HG03457 (cell line): ENCODE data around the gene TMPO.
"Not testable (repeated sequence)": the region's sequence is repeated elsewhere in the genome, so short reads cannot be mapped to it uniquely, and the experiment has no call there.

Experiments
- ATAC-seq: cut with Tn5 transposase; IDR thresholded peaks from one replicate; pipeline ENCODE4 v1.9.1; 2021; ENCODE audit warnings: moderate number of reproducible peaks; ENCODE audit not compliant: unreplicated experiment

TMPO gene

DNA sequence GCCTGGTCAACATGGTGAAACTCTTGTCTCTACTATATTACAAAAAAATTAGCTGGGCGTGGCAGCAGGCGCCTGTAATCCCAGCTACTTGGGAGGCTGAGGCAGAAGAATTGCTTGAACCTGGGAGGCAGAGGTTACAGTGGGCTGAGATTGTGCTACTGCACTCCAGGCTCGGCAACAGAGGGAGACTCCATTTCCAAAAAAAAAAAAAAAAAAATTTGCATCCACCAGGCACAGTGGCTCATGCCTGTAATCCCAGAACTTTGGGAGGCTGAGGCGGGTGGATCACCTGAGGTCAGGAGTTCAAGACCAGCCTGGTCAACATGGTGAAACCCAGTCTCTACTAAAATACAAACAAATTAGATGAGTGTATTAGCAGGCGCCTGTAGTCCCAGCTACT, 3.6 kb upstream of the TMPO start:
- not testable (repeated sequence) for ATAC-seq

DNA sequence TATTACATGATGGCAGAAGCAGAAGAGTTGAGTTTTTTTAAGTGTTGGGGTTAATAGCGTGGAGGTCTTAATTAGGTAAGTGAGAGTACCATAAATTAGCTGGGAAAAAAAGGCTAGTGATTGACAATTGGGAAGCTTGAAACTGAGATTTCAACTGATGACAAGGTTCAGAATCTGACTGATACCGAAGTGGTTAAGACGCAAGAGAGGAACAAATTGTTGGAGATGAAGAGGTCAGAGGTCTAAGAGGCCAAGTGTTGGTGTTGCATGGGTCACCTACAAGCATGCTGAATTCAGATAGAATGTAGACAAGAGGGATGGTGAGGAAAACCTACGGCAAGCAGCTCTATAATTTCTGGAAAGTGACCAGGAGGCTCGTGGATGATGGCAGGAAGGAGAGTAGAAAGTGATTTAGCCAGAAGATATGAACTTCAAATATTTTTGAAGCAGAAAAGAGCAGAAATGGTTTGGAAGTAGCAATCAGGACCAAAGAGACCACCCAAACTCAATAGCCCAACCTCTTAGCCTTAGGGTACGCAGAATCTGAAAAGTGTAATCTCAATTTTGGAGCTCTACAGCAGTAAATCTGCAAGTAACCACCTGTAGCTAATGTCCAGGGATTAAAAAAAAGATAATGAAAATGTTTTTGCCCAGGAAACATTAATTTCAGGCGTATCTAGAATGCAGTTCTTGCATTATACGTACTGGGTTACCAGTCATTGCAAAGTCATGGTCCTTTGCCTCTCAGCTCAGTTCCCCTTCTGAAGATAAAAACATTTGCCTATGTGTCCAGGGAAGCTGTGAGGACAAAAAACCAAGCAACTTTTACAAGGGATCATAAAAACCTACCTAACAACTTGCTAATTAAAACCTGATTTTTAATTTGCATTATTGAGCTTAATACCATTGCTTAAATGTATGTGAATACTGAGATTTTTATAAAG, 1.7 kb upstream of the TMPO start:
- no peak for ATAC-seq

GRCh38 chr12:98514982-98515286, 456 bp upstream of the TMPO start:
- no peak for ATAC-seq

- peak; percentile 52 for ATAC-seq
These were observed 902 bp downstream of the TMPO start for GRCh38 chr12:98516111-98516873.

GRCh38 chr12:98519257-98519907, 4.0 kb downstream of the TMPO start:
- ATAC-seq = no peak

GRCh38 chr12:98530068-98530467, 14.7 kb downstream of the TMPO start:
- no peak for ATAC-seq

GRCh38 chr12:98532687-98533304, 17.4 kb downstream of the TMPO start:
- no peak for ATAC-seq

DNA sequence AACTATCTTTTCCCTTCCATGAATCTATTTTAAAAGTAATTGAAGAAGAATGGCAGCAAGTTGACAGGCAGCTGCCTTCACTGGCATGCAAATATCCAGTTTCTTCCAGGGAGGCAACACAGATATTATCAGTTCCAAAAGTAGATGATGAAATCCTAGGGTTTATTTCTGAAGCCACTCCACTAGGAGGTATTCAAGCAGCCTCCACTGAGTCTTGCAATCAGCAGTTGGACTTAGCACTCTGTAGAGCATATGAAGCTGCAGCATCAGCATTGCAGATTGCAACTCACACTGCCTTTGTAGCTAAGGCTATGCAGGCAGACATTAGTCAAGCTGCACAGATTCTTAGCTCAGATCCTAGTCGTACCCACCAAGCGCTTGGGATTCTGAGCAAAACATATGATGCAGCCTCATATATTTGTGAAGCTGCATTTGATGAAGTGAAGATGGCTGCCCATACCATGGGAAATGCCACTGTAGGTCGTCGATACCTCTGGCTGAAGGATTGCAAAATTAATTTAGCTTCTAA, 18.4 kb downstream of the TMPO start:
- no peak for ATAC-seq

DNA sequence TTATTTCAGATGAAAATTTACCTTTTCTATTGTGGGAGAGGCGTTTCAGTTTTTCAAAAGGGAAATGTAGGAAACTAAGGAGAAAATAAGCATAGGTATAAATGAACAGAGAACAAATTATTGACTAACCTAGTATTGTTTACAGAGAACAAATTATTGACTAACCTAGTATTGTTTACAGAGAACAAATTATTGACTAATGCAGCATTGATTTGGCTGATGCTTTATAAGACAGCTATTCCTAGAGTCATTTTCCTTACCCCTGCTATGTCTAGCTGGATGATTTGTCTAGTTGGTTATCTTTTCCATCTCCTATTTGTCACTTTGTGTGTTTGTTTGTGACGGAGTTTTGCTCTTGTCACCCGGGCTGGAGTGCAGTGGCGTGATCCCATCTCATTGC, 22.6 kb downstream of the TMPO start:
- no peak for ATAC-seq

DNA sequence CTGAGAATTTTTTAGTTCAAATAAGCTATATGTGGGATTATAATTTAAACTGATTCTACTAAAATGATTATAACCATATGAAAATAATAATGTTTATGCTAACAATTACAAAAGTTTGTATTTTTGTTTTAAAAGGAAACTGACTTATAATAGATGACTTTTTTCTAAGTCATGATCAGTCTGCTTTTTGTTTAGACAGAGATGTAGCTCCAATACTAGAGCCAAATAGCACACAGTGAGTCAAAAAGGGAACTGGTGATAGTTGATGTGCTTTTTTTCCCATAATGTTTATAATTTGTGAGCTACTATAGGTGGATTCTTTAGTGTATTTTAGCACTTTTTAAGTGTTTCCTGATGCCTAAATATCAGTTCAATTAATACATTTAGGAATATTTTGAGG, 28.3 kb downstream of the TMPO start:
- no peak for ATAC-seq

GRCh38 chr12:98544751-98545150, 29.4 kb downstream of the TMPO start:
- no peak for ATAC-seq

DNA sequence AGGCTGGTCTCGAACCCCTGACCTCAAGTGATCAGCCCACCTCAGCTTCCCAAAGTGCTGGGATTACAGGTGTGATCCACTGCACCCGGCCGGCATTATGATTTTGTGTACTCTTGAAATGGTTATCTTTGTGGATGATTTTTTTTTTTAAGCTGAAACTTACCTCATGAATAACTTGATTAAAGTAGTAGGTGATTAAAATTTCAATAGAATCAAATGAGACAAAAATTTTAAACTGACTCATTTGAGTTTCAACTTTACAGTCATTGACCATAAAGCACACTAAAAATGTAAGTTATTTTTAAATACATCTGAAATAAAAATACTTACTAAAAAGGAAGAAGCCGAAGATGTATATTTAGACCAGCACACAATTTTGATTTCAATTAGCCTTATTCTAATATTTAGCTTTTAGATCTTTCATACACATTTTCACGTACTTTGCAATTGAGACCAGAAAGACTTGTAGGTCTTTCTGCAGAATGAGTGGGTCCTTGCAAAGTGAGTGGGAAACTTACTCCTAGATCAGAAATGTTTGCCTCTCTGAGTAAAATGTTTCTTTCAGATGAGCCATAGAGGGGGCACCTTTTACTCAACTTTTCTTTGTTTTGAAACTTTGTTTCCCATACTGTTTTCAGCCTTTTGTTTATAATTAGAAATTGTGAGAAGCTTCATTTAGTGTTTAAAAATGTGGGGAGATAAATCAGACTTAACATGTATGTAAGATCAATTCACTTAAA, 34.2 kb downstream of the TMPO start:
- ATAC-seq = no peak

DNA sequence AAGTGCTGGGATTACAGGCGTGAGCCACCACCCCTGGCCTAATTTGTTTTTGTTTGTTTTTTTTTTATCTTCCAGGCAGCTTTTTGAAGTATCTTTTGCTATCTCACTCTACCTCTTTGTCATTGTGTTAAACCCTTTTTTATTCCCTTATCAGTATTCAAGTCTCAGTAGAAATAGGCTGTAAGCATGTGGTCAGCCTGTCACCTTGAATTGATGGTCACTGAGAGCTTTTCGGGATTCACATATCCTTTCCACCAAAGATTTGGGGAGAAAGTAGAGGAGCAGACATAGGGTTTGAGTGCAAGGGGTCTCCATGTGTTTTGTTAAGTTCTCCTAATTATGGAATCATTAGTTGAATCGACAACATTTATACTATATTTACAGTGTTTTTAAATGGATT, 36.4 kb downstream of the TMPO start:
- no peak for ATAC-seq

DNA sequence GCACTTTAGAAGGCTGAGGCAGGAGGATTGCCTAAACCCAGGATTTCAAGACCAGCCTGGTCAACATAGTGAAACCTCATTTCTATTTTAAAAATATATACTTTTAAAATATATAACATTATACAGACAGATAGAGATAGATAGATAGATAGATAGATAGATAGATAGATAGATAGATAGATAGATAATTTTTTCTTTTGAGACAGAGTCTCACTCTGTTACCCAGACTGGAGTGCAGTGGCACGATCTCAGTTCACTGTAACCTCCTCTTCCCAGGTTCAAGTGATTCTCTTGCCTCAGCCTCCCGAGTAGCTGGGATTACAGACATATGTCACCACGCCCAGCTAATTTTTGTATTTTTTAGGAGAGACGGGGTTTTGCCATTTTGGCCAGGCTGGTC, 42.7 kb downstream of the TMPO start:
- not testable (repeated sequence) for ATAC-seq

- ATAC-seq = no peak
These were observed 44.3 kb downstream of the TMPO start for GRCh38 chr12:98559666-98560065.

DNA sequence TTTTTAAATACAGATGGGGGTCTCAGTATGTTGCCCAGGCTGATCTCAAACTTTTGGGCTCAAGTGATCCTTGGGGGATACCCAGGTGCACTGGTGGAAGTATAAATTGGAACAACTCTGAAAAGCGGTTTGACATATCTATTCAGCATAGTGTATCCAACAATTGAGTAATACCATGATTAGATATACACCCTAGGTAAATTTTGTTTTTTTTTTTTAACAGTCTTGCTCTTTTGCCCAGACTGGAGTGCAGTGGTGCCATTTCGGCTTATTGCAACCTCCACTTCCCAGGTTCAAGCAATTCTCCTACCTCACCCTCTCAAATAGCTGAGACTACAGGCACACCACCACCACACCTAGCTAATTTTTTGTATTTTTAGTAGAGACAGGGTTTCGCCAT, 46.5 kb downstream of the TMPO start:
- no peak for ATAC-seq

- no peak for ATAC-seq
These were observed 56.6 kb downstream of the TMPO start for GRCh38 chr12:98572010-98572409.

DNA sequence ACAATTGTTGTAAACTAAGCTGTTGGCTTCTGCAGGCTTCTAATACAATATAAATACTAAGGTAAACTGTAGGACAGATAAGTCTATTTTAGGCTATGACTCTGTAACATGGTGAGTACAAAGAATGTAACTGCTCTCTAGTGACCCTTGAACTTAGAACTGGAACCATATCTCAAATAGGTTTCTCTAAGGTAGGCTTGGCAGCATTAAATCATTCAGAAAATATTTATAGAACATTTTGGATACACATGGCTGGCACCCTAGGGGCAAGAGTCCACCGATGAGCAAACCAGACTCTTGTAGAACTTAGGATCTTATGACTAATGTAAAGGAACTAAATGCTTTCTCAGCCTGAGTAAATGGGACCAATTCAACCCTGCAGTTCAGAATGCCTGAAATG, 58.7 kb downstream of the TMPO start:
- no peak for ATAC-seq

- no peak for ATAC-seq
These were observed 59.6 kb downstream of the TMPO start for GRCh38 chr12:98575013-98575412.

DNA sequence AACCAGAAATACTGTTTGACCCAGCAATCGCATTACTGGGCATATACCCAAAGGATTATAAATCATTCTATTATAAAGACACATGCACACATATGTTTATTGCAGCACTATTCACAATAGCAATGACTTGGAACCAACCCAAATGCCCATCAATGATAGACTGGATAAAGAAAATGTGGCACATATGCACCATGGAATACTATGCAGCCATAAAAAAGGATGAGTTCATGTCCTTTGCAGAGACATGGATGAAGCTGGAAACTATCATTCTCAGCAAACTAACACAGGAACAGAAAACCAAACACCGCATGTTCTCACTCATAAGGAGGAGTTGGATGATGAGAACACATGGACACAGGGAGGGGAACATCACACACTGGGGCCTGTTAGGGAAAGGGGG, 61.4 kb downstream of the TMPO start:
- ATAC-seq = not testable (repeated sequence)
